GM23338 (cell line): ENCODE results near the gene TMEM200A. TPM values are rescaled to one million over a fixed set of nuclear protein-coding genes. Genes with fewer than 3 reads are reported as not detected.

Experiments used
- ATAC-seq: fragments of 200-7000 bp; cut with Tn5 transposase; 3 replicates; pipeline ENCODE4 v1.9.1; 2020
- DNase-seq: peaks from one replicate; pipeline ENCODE4 v3.0.0-alpha.2; 2015; ENCODE audit warnings: low spot score
- H2AFZ ChIP-seq: fragments of 200-600 bp; sonication (generic); 2 replicates; pipeline ENCODE4 v1.8.0; 2016; ENCODE audit warnings: antibody characterized with exemption, mild to moderate bottlenecking, moderate library complexity
- H3F3A ChIP-seq: fragments of 200-600 bp; sonication (generic); replicated peaks from 2 replicates; pipeline ENCODE4 v1.8.0; 2017; ENCODE audit warnings: antibody characterized with exemption, mixed run types, low read depth
- H3K27ac ChIP-seq: fragments of 200-600 bp; sonication (generic); 2 replicates; pipeline ENCODE4 v1.6.1; 2016; ENCODE audit warnings: low read depth
- H3K27me3 ChIP-seq: fragments of 200-600 bp; sonication (generic); 2 replicates; pipeline ENCODE4 v1.8.0; 2016; ENCODE audit warnings: mild to moderate bottlenecking, mixed run types, moderate library complexity; ENCODE audit not compliant: insufficient read depth
- H3K36me3 ChIP-seq: fragments of 200-600 bp; sonication (generic); 2 replicates; pipeline ENCODE4 v1.8.0; 2016; ENCODE audit warnings: mild to moderate bottlenecking; ENCODE audit not compliant: insufficient read depth
- H3K4me1 ChIP-seq: fragments of 200-600 bp; sonication (generic); 2 replicates; pipeline ENCODE4 v1.8.0; 2016; ENCODE audit warnings: mild to moderate bottlenecking, moderate library complexity; ENCODE audit not compliant: insufficient read depth
- H3K4me2 ChIP-seq: fragments of 200-600 bp; sonication (generic); 2 replicates; pipeline ENCODE4 v1.7.1; 2017; ENCODE audit warnings: mixed run types
- H3K4me3 ChIP-seq: fragments of 200-600 bp; sonication (generic); 2 replicates; pipeline ENCODE4 v1.6.1; 2016; ENCODE audit warnings: mixed run types
- H3K79me2 ChIP-seq: fragments of 200-600 bp; sonication (generic); replicated peaks from 2 replicates; pipeline ENCODE4 v1.8.0; 2017; ENCODE audit warnings: mild to moderate bottlenecking; ENCODE audit not compliant: insufficient read depth
- H3K9me2 ChIP-seq: fragments of 200-600 bp; sonication (generic); 2 replicates; pipeline ENCODE4 v1.8.0; 2017; ENCODE audit not compliant: insufficient read depth
- H4K20me1 ChIP-seq: fragments of 200-600 bp; sonication (generic); replicated peaks from 2 replicates; pipeline ENCODE4 v1.8.0; 2017; ENCODE audit warnings: mild to moderate bottlenecking; ENCODE audit not compliant: insufficient read depth
- H3K27ac Mint-ChIP-seq: 2 replicates; pipeline ENCODE4 v1.8.0; 2020; ENCODE audit warnings: inconsistent platforms, mild to moderate bottlenecking, moderate library complexity, mixed read lengths
- H3K27me3 Mint-ChIP-seq: 3 replicates; pipeline ENCODE4 v1.8.0; 2022; ENCODE audit warnings: low read depth, mild to moderate bottlenecking, moderate library complexity, mixed read lengths, inconsistent platforms; ENCODE audit not compliant: insufficient read depth, poor library complexity
- H3K36me3 Mint-ChIP-seq: 3 replicates; pipeline ENCODE4 v1.8.0; 2021; ENCODE audit warnings: low read depth, mild to moderate bottlenecking, inconsistent platforms, moderate library complexity, mixed read lengths
- H3K4me1 Mint-ChIP-seq: 3 replicates; pipeline ENCODE4 v1.8.0; 2020; ENCODE audit warnings: mild to moderate bottlenecking, inconsistent platforms, mixed read lengths
- H3K4me3 Mint-ChIP-seq: 3 replicates; pipeline ENCODE4 v1.8.0; 2021; ENCODE audit warnings: moderate library complexity, mild to moderate bottlenecking, inconsistent platforms, mixed read lengths
- H3K9me3 Mint-ChIP-seq: 3 replicates; pipeline ENCODE4 v1.8.0; 2020; ENCODE audit warnings: moderate library complexity, mild to moderate bottlenecking, inconsistent platforms, mixed read lengths
- CREB1 ChIP-seq: fragments of 250-450 bp; sonication (Bioruptor Pico); IDR thresholded peaks from 2 replicates; pipeline ENCODE4 v1.5.0; 2020; ENCODE audit warnings: low read depth, mild to moderate bottlenecking, moderate library complexity
- EZH2 ChIP-seq: fragments of 200-600 bp; sonication (generic); IDR thresholded peaks from one replicate; pipeline ENCODE4 v1.8.0; 2017; ENCODE audit warnings: antibody characterized with exemption, mild to moderate bottlenecking, low read depth; ENCODE audit not compliant: unreplicated experiment
- EZH2phosphoT487 ChIP-seq: fragments of 200-600 bp; sonication (generic); IDR thresholded peaks from one replicate; pipeline ENCODE4 v1.8.1; 2018; ENCODE audit warnings: antibody characterized with exemption; ENCODE audit not compliant: unreplicated experiment
- JUNB ChIP-seq: IDR thresholded peaks from one replicate; pipeline ENCODE4 v1.6.1; 2016; ENCODE audit warnings: antibody characterized with exemption; ENCODE audit not compliant: unreplicated experiment
- NANOG ChIP-seq: IDR thresholded peaks from 2 replicates; pipeline ENCODE4 v1.6.1; 2016; ENCODE audit warnings: antibody characterized with exemption, borderline replicate concordance
- POLR2AphosphoS5 ChIP-seq: IDR thresholded peaks from 2 replicates; pipeline ENCODE4 v1.6.1; 2016; ENCODE audit warnings: antibody characterized with exemption, low read depth
- STAT1 ChIP-seq: IDR thresholded peaks from one replicate; pipeline ENCODE4 v1.6.1; 2016; ENCODE audit warnings: antibody characterized with exemption; ENCODE audit not compliant: unreplicated experiment
- ZNF114 ChIP-seq: fragments of 250-450 bp; sonication (Bioruptor Pico); IDR thresholded peaks from 2 replicates; pipeline ENCODE4 v1.5.0; 2020; ENCODE audit warnings: mild to moderate bottlenecking, moderate library complexity
- ZNF331 ChIP-seq: fragments of 250-450 bp; sonication (Bioruptor Pico); IDR thresholded peaks from 2 replicates; pipeline ENCODE4 v1.5.0; 2020; ENCODE audit warnings: low read depth, mild to moderate bottlenecking, moderate library complexity
- polyA plus RNA-seq: library from polyadenylated mRNA; unstranded; fragments of >200 nt; fragmentation: Nextera tagmentation; extraction: Ambion mirVana; gene quantifications from 2 replicates; pipeline ENCODE4 v1.2.1, GENCODE V29; 2016
- total RNA-seq: library from RNA; depleted of rRNA; stranded (reverse); fragments of >200 nt; shearing (Covaris generic); gene quantifications from 2 replicates; pipeline ENCODE4 v1.2.3, GENCODE V29; 2014
- TF ChIP-seq, protein P1 (sequence below): IDR thresholded peaks from one replicate; pipeline ENCODE4 v1.6.1; 2018; ENCODE audit warnings: antibody characterized with exemption; ENCODE audit not compliant: unreplicated experiment
- TF ChIP-seq, protein P2 (sequence below), 2 experiments: fragments of 200-600 bp in 1 of 2; sonication (generic) in 1 of 2; conservative IDR thresholded peaks; 2 replicates each; pipeline versions ENCODE4 v1.5.1 to v1.6.1; 2016 to 2017; ENCODE audit warnings: antibody characterized with exemption in 2 of 2, low read depth in 2 of 2, mild to moderate bottlenecking in 2 of 2, moderate library complexity in 1 of 2
- TF ChIP-seq, protein P3 (sequence below): IDR thresholded peaks from 2 replicates; pipeline ENCODE4 v1.6.1; 2016; ENCODE audit warnings: antibody characterized with exemption

The TMEM200A gene
- total and polyA plus RNA-seq, 2 experiments from 2014 or later, result 7.1 to 22.7 TPM

DNA sequence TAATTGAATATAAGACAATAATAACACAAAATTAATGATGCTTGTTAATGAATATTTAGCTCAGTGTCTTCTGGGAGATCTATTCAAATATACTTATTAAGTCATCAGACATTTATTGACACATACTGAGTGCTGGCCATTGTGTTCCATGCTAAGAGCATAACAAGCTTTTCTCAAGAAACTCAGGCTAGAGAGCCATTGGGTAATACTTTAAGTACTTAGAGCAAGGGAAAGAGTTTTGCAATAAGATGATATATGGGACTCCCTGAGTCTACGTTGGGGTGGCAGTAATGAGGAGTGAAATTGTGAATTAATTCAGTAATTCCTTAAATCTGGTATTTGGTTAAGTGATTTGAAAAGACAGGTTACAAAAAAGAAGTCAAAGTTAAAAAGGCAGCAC, 11.1 kb downstream of the TMEM200A start (continued):
- TF ChIP-seq, protein P1, sequence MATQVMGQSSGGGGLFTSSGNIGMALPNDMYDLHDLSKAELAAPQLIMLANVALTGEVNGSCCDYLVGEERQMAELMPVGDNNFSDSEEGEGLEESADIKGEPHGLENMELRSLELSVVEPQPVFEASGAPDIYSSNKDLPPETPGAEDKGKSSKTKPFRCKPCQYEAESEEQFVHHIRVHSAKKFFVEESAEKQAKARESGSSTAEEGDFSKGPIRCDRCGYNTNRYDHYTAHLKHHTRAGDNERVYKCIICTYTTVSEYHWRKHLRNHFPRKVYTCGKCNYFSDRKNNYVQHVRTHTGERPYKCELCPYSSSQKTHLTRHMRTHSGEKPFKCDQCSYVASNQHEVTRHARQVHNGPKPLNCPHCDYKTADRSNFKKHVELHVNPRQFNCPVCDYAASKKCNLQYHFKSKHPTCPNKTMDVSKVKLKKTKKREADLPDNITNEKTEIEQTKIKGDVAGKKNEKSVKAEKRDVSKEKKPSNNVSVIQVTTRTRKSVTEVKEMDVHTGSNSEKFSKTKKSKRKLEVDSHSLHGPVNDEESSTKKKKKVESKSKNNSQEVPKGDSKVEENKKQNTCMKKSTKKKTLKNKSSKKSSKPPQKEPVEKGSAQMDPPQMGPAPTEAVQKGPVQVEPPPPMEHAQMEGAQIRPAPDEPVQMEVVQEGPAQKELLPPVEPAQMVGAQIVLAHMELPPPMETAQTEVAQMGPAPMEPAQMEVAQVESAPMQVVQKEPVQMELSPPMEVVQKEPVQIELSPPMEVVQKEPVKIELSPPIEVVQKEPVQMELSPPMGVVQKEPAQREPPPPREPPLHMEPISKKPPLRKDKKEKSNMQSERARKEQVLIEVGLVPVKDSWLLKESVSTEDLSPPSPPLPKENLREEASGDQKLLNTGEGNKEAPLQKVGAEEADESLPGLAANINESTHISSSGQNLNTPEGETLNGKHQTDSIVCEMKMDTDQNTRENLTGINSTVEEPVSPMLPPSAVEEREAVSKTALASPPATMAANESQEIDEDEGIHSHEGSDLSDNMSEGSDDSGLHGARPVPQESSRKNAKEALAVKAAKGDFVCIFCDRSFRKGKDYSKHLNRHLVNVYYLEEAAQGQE, result no peak

DNA sequence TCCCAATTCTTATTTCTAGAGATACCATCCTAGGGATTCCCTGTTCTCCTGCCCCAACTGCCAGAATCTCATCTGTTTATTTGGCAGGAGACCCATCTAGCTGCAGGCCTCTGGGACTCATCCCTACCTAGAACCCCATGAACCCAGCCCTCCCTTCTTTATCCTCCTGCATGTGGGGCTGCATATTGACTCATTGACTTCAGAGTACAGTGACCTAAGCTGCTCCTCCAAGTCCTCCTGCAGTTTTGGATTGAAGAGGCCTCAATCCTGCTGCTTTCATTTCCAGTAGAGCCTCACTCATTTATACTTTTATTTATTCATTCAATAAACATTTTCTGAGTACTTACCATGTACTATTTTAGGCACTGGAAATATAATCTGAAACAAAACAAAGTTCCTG, 11.6 kb downstream of the TMEM200A start:
- Mint-ChIP-seq H3K4me1 (peaks cover 50% of the 10 kb centered on the region), H3K9me3 (no peaks in the 10 kb centered on the region), H3K36me3 (no peaks in the 10 kb centered on the region; the same call in 2 of the 3 replicates), H3K27ac (no peak overlapping the region), H3K4me3 (no peak overlapping the region), H3K27me3 (peaks cover 2% of the 10 kb centered on the region)
- TF ChIP-seq POLR2AphosphoS5 (no peak), JUNB (no peak), ZNF331 (CRISPR knock-in tag) (no peak), ZNF114 (CRISPR knock-in tag) (no peak), NANOG (no peak), CREB1 (CRISPR knock-in tag) (no peak), EZH2 (no peak), STAT1 (no peak), EZH2phosphoT487 (no peak)
- TF ChIP-seq, protein P2, sequence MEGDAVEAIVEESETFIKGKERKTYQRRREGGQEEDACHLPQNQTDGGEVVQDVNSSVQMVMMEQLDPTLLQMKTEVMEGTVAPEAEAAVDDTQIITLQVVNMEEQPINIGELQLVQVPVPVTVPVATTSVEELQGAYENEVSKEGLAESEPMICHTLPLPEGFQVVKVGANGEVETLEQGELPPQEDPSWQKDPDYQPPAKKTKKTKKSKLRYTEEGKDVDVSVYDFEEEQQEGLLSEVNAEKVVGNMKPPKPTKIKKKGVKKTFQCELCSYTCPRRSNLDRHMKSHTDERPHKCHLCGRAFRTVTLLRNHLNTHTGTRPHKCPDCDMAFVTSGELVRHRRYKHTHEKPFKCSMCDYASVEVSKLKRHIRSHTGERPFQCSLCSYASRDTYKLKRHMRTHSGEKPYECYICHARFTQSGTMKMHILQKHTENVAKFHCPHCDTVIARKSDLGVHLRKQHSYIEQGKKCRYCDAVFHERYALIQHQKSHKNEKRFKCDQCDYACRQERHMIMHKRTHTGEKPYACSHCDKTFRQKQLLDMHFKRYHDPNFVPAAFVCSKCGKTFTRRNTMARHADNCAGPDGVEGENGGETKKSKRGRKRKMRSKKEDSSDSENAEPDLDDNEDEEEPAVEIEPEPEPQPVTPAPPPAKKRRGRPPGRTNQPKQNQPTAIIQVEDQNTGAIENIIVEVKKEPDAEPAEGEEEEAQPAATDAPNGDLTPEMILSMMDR (conservative IDR thresholded peaks at IDR 0.05; ENCODE audit: low read depth in 2 of 2), result no peak
- TF ChIP-seq, protein P3, sequence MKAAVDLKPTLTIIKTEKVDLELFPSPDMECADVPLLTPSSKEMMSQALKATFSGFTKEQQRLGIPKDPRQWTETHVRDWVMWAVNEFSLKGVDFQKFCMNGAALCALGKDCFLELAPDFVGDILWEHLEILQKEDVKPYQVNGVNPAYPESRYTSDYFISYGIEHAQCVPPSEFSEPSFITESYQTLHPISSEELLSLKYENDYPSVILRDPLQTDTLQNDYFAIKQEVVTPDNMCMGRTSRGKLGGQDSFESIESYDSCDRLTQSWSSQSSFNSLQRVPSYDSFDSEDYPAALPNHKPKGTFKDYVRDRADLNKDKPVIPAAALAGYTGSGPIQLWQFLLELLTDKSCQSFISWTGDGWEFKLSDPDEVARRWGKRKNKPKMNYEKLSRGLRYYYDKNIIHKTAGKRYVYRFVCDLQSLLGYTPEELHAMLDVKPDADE, result no peak
- TF ChIP-seq, protein P1, result no peak
- DNase-seq (no peak), ATAC-seq (no peak)
- Histone ChIP-seq H3K9me2 (no peaks in the 10 kb centered on the region), H3K4me3 (no peak overlapping the region), H3K79me2 (peaks cover 48% of the 10 kb centered on the region), H4K20me1 (no peaks in the 10 kb centered on the region), H3K4me1 (peaks cover 47% of the 10 kb centered on the region), H3K27ac (no peak overlapping the region), H3K36me3 (no peaks in the 10 kb centered on the region), H2AFZ (no peak overlapping the region), H3K27me3 (no peaks in the 10 kb centered on the region), H3K4me2 (peak overlapping the region; percentile 28; the same call in 1 of the 2 replicates), H3F3A (no peaks in the 10 kb centered on the region)
